ENCODE measurements around the gene CACNA1C. TPM values are rescaled to one million over a fixed set of nuclear protein-coding genes. Genes with fewer than 3 reads are reported as not detected.

The CACNA1C gene
- total RNA-seq, 1 donor from 2014 or later, result 1.6 TPM

GRCh38 chr12:2413301-2413700 lies 360.5 kb downstream of the CACNA1C start:
- Mint-ChIP-seq H3K27me3 (ENCODE audit: low read depth) (peaks cover 2% of the 10 kb centered on the region), H3K9me3 (no peaks in the 10 kb centered on the region)

GRCh38 chr12:2413999-2414792 lies 361.4 kb downstream of the CACNA1C start:
- no peak for DNase-seq (ENCODE audit: low read depth, low spot score)
- no peak for TF ChIP-seq CTCF (conservative IDR thresholded peaks at IDR 0.05)
- H3K4me1 Mint-ChIP-seq, result peaks cover 5% of the 10 kb centered on the region
- peaks cover 2% of the 10 kb centered on the region for H3K27me3 Mint-ChIP-seq (ENCODE audit: low read depth)
- H3K27ac Mint-ChIP-seq (ENCODE audit: unreplicated experiment), result no peak overlapping the region
- no peaks in the 10 kb centered on the region for H3K9me3 Mint-ChIP-seq
- H3K4me3 Mint-ChIP-seq, result no peak overlapping the region
- H3K36me3 Mint-ChIP-seq (ENCODE audit: low read depth), result no peaks in the 10 kb centered on the region

More at GRCh38 chr12:2413301-2413700, 360.5 kb downstream of the CACNA1C start:
- H3K4me3 Mint-ChIP-seq, result no peak overlapping the region
- H3K36me3 Mint-ChIP-seq (ENCODE audit: low read depth), result no peaks in the 10 kb centered on the region
- H3K4me1 Mint-ChIP-seq, result peaks cover 5% of the 10 kb centered on the region
- no peak overlapping the region for H3K27ac Mint-ChIP-seq (ENCODE audit: unreplicated experiment)
- DNase-seq (ENCODE audit: low read depth, low spot score), result no peak
- TF ChIP-seq CTCF (conservative IDR thresholded peaks at IDR 0.05), result no peak

- no peak for DNase-seq (ENCODE audit: low read depth, low spot score)
- Mint-ChIP-seq H3K27ac (ENCODE audit: unreplicated experiment) (no peak overlapping the region), H3K27me3 (ENCODE audit: low read depth) (peaks cover 2% of the 10 kb centered on the region), H3K36me3 (ENCODE audit: low read depth) (no peaks in the 10 kb centered on the region), H3K4me1 (peaks cover 5% of the 10 kb centered on the region), H3K9me3 (no peaks in the 10 kb centered on the region), H3K4me3 (no peak overlapping the region)
- TF ChIP-seq CTCF (conservative IDR thresholded peaks at IDR 0.05), result no peak
Measured at GRCh38 chr12:2414810-2415567, 362.2 kb downstream of the CACNA1C start.

- H3K27me3 Mint-ChIP-seq (ENCODE audit: low read depth), result peaks cover 2% of the 10 kb centered on the region
- peaks cover 5% of the 10 kb centered on the region for H3K4me1 Mint-ChIP-seq
- no peak for TF ChIP-seq CTCF (conservative IDR thresholded peaks at IDR 0.05)
- H3K9me3 Mint-ChIP-seq, result no peaks in the 10 kb centered on the region
- no peak overlapping the region for H3K4me3 Mint-ChIP-seq
- no peaks in the 10 kb centered on the region for H3K36me3 Mint-ChIP-seq (ENCODE audit: low read depth)
- DNase-seq (ENCODE audit: low read depth, low spot score), result no peak
- H3K27ac Mint-ChIP-seq (ENCODE audit: unreplicated experiment), result no peak overlapping the region
Measured at GRCh38 chr12:2415568-2415944, 362.8 kb downstream of the CACNA1C start.

- Mint-ChIP-seq H3K9me3 (no peaks in the 10 kb centered on the region), H3K4me3 (no peak overlapping the region), H3K27ac (ENCODE audit: unreplicated experiment) (no peak overlapping the region), H3K27me3 (ENCODE audit: low read depth) (no peaks in the 10 kb centered on the region), H3K4me1 (peaks cover 5% of the 10 kb centered on the region), H3K36me3 (ENCODE audit: low read depth) (no peaks in the 10 kb centered on the region)
- DNase-seq (ENCODE audit: low read depth, low spot score), result no peak
- no peak for TF ChIP-seq CTCF (conservative IDR thresholded peaks at IDR 0.05)
Measured at GRCh38 chr12:2416158-2416557, 363.4 kb downstream of the CACNA1C start.
